HG03066 (cell line): ENCODE results near the gene SNX8.
"Not testable (repeated sequence)": the region's sequence is repeated elsewhere in the genome, so short reads cannot be mapped to it uniquely, and the experiment has no call there.

Experiments used
- ATAC-seq: cut with Tn5 transposase; IDR thresholded peaks from one replicate; pipeline ENCODE4 v1.9.1; 2021; ENCODE audit warnings: low read depth; ENCODE audit not compliant: unreplicated experiment

The SNX8 gene

GRCh38 chr7:2330493-2330892 lies 16.3 kb upstream of the SNX8 start:
- no peak for ATAC-seq

GRCh38 chr7:2326951-2327350 lies 12.7 kb upstream of the SNX8 start:
- ATAC-seq = no peak

- ATAC-seq = no peak
Observed at GRCh38 chr7:2325162-2325561, 10.9 kb upstream of the SNX8 start.

GRCh38 chr7:2321020-2321419 lies 6.8 kb upstream of the SNX8 start:
- ATAC-seq = no peak

GRCh38 chr7:2317556-2318293 lies 3.5 kb upstream of the SNX8 start:
- no peak for ATAC-seq

- ATAC-seq = no peak
Observed at GRCh38 chr7:2316578-2316977, 2.3 kb upstream of the SNX8 start.

GRCh38 chr7:2315787-2316186 lies 1.5 kb upstream of the SNX8 start:
- no peak for ATAC-seq

GRCh38 chr7:2314956-2315530 lies 802 bp upstream of the SNX8 start:
- not testable (repeated sequence) for ATAC-seq

- ATAC-seq = peak; percentile 9
Observed at GRCh38 chr7:2313450-2314208, 612 bp downstream of the SNX8 start.

- ATAC-seq = no peak
Observed at GRCh38 chr7:2312267-2312929, 1.8 kb downstream of the SNX8 start.

GRCh38 chr7:2309889-2310331 lies 4.3 kb downstream of the SNX8 start:
- ATAC-seq = no peak

GRCh38 chr7:2307690-2308107 lies 6.5 kb downstream of the SNX8 start:
- no peak for ATAC-seq

GRCh38 chr7:2306688-2307087 lies 7.6 kb downstream of the SNX8 start:
- no peak for ATAC-seq

GRCh38 chr7:2305258-2305657 lies 9.0 kb downstream of the SNX8 start:
- not testable (repeated sequence) for ATAC-seq

- ATAC-seq = not testable (repeated sequence)
Observed at GRCh38 chr7:2303520-2303919, 10.7 kb downstream of the SNX8 start.

- not testable (repeated sequence) for ATAC-seq
Observed at GRCh38 chr7:2302743-2303397, 11.4 kb downstream of the SNX8 start.

GRCh38 chr7:2301511-2301863 lies 12.8 kb downstream of the SNX8 start:
- ATAC-seq = no peak

GRCh38 chr7:2299870-2300512 lies 14.2 kb downstream of the SNX8 start:
- ATAC-seq = no peak

GRCh38 chr7:2299131-2299829 lies 15.0 kb downstream of the SNX8 start:
- ATAC-seq = no peak

GRCh38 chr7:2296832-2297231 lies 17.4 kb downstream of the SNX8 start:
- no peak for ATAC-seq
